Vagina (tissue), 2 donors: ENCODE data around the gene CLEC16A. TPM values are rescaled to one million over a fixed set of nuclear protein-coding genes. Genes with fewer than 3 reads are reported as not detected.

ENCODE experiments used
- DNase-seq, 2 donors: peaks; one replicate each; pipeline ENCODE4 v3.0.0-alpha.2; 2017; ENCODE audit errors: extremely low spot score in 2 of 2
- H3K27ac ChIP-seq: fragments of 200-600 bp; sonication (generic); one replicate; pipeline ENCODE4 v1.5.1; 2019
- H3K27me3 ChIP-seq: fragments of 200-600 bp; sonication (generic); one replicate; pipeline ENCODE4 v1.5.1; 2019
- H3K36me3 ChIP-seq, 2 donors: fragments of 200-600 bp; sonication (generic); one replicate each; pipeline ENCODE4 v1.5.1; 2017 to 2019
- H3K4me1 ChIP-seq: fragments of 200-600 bp; sonication (generic); one replicate; pipeline ENCODE4 v1.5.1; 2019
- H3K4me3 ChIP-seq, 2 donors: fragments of 200-600 bp; sonication (generic); 1 replicate in 1 of 2; 2 replicates in 1 of 2; pipeline ENCODE4 v1.5.1; 2016 to 2019
- H3K9me3 ChIP-seq: fragments of 200-600 bp; sonication (generic); one replicate; pipeline ENCODE4 v1.5.1; 2019
- POLR2A ChIP-seq, 2 donors: fragments of 450-650 bp; IDR thresholded peaks; one replicate each; pipeline ENCODE4 v1.6.1; 2017; ENCODE audit warnings: antibody characterized with exemption in 2 of 2, mild to moderate bottlenecking in 2 of 2, moderate library complexity in 2 of 2
- POLR2AphosphoS5 ChIP-seq, 2 donors: sonication (generic); formaldehyde crosslinking; IDR thresholded peaks; one replicate each; pipeline ENCODE4 v1.9.0; 2017; ENCODE audit warnings: antibody characterized with exemption in 2 of 2, mild to moderate bottlenecking in 2 of 2, low read depth in 1 of 2; ENCODE audit not compliant: insufficient read depth in 1 of 2
- intact Hi-C: fragments of 100-400 bp; cut with DNase I; formaldehyde crosslinking; loops from one replicate; pipeline ENCODE4 v1.15.1; 2023
- total RNA-seq: library from RNA; depleted of rRNA; stranded (reverse); fragments of >200 nt; gene quantifications from one replicate; pipeline ENCODE4 v1.2.3, GENCODE V29; 2016
- TF ChIP-seq, protein P1 (sequence below), 3 experiments: fragments of 450-650 bp in 2 of 3; fragments of 200-600 bp in 1 of 3; sonication (generic) in 1 of 3; IDR thresholded peaks; one replicate each; pipeline ENCODE4 v1.5.1; 2017 to 2019; ENCODE audit warnings: antibody characterized with exemption in 3 of 3, mild to moderate bottlenecking in 2 of 3, moderate library complexity in 2 of 3

The CLEC16A gene
- total RNA-seq, 1 donor from 2014 or later: 21.6 TPM

DNA sequence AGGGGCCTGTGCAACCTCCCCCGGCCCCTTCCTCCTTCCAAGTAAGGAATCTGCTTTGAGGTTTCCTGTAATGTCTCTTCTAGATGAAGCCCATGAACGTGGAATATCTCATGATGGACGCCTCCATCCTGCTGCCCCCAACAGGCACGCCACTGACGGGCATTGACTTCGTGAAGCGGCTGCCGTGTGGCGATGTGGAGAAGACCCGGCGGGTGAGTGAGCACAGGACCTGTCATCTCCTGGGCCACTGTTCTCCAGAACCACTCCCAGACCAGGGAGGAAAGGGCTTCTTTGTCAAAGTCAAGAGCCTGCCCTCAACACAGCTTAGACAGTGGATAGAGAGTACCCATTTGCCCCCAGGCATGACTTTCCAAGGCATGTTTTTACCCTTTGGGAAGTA is 107.1 kb downstream of the CLEC16A start:
- DNase-seq: no peak
- Histone ChIP-seq H3K9me3 (no peaks in the 10 kb centered on the region), H3K4me3 (no peak overlapping the region), H3K36me3 (peaks cover 0 to 7% of the 10 kb centered on the region in 2 donors), H3K27me3 (no peaks in the 10 kb centered on the region), H3K4me1 (peaks cover 11% of the 10 kb centered on the region), H3K27ac (no peak overlapping the region)
- intact Hi-C loops: no loop called here
- TF ChIP-seq, protein P1, sequence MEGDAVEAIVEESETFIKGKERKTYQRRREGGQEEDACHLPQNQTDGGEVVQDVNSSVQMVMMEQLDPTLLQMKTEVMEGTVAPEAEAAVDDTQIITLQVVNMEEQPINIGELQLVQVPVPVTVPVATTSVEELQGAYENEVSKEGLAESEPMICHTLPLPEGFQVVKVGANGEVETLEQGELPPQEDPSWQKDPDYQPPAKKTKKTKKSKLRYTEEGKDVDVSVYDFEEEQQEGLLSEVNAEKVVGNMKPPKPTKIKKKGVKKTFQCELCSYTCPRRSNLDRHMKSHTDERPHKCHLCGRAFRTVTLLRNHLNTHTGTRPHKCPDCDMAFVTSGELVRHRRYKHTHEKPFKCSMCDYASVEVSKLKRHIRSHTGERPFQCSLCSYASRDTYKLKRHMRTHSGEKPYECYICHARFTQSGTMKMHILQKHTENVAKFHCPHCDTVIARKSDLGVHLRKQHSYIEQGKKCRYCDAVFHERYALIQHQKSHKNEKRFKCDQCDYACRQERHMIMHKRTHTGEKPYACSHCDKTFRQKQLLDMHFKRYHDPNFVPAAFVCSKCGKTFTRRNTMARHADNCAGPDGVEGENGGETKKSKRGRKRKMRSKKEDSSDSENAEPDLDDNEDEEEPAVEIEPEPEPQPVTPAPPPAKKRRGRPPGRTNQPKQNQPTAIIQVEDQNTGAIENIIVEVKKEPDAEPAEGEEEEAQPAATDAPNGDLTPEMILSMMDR (IDR thresholded peaks at IDR 0.05): no peak
- TF ChIP-seq POLR2AphosphoS5 (IDR thresholded peaks at IDR 0.05; ENCODE audit: insufficient read depth in 1 of 2, low read depth in 1 of 2): no peak
- no peak for TF ChIP-seq POLR2A (IDR thresholded peaks at IDR 0.05)

DNA sequence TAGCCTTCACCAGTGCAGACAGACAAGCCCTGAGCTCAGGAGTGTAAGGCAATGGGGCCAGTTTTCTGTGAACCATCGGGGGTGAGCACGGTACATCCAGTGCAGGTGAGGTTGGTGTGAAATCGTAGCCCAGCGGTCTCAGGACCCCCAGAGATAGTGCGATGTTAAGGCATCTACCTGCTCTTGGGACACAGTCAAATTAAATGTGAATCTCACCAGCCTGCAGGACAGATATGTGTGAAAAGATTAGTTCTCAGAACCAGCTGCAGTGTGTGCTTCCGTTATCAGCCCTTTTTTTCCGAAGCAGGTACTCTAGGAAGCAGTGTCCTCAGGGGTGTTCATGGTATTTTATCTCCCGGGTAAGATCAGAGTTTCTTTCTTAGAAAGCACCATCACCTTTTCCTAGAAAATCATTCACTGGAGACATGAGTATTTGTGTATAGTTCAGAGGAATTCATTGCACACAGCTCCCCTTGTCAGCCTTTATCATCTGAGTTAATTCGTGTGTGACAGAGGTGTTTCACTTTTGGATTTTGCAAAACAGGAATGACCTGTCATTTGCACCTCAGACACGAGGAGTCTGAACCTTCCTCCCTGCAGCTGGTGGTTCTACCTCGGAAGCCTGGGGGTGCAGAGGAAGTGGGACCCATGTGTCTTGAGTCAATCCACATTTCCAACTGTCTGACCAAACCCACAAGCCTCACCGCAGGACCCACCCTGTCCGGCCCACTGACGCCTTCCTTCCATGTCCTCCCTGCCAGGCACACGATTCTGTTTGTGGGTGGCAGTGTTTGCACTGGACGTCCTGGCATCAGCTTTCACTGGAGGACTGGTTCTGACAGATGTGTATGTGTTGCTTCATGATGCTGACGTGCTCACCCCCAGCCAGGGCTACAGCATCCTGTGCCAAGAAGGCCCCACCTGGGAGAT is 107.8 kb downstream of the CLEC16A start:
- Histone ChIP-seq H3K9me3 (no peaks in the 10 kb centered on the region), H3K27me3 (no peaks in the 10 kb centered on the region), H3K27ac (no peak overlapping the region), H3K36me3 (peaks cover 0 to 7% of the 10 kb centered on the region in 2 donors), H3K4me3 (no peak overlapping the region), H3K4me1 (peaks cover 9% of the 10 kb centered on the region)
- intact Hi-C loops: no loop called here
- DNase-seq: no peak
- TF ChIP-seq POLR2AphosphoS5 (IDR thresholded peaks at IDR 0.05; ENCODE audit: insufficient read depth in 1 of 2, low read depth in 1 of 2) (no peak), POLR2A (IDR thresholded peaks at IDR 0.05) (no peak)
- TF ChIP-seq, protein P1 (IDR thresholded peaks at IDR 0.05): no peak

DNA sequence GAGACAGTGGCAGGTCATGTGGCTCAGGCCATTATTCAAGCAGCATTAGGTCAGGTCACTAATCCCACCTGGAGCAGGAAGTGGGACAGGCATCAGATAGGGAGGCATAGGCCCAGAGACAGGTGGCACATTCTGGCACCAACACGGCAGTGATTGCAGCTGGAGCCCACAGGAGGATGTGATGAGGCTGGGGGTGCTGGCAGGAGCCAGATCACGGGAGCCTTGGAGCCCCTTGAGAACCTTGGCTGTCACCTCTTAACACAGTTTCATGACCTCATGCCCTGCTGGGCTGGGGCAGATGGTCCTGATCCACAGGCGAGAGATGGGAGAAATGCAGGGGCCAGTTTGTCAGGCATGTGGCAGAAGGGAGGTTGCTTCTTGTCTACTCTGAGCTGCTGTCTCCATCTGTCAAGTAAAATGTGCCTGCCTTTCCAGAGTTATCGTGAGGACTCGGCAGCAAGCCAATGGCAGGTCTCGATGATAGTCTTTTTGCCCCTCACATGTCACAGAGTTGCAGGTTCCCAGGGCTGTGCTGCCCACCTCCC is 109.6 kb downstream of the CLEC16A start:
- Histone ChIP-seq H3K9me3 (no peaks in the 10 kb centered on the region), H3K36me3 (peaks cover 0 to 7% of the 10 kb centered on the region in 2 donors), H3K27me3 (no peaks in the 10 kb centered on the region), H3K27ac (no peak overlapping the region), H3K4me3 (no peak overlapping the region), H3K4me1 (peaks cover 8% of the 10 kb centered on the region)
- DNase-seq: no peak
- intact Hi-C loops: no loop called here
- TF ChIP-seq POLR2A (IDR thresholded peaks at IDR 0.05) (no peak), POLR2AphosphoS5 (IDR thresholded peaks at IDR 0.05; ENCODE audit: insufficient read depth in 1 of 2, low read depth in 1 of 2) (no peak)
- TF ChIP-seq, protein P1 (IDR thresholded peaks at IDR 0.05): no peak

DNA sequence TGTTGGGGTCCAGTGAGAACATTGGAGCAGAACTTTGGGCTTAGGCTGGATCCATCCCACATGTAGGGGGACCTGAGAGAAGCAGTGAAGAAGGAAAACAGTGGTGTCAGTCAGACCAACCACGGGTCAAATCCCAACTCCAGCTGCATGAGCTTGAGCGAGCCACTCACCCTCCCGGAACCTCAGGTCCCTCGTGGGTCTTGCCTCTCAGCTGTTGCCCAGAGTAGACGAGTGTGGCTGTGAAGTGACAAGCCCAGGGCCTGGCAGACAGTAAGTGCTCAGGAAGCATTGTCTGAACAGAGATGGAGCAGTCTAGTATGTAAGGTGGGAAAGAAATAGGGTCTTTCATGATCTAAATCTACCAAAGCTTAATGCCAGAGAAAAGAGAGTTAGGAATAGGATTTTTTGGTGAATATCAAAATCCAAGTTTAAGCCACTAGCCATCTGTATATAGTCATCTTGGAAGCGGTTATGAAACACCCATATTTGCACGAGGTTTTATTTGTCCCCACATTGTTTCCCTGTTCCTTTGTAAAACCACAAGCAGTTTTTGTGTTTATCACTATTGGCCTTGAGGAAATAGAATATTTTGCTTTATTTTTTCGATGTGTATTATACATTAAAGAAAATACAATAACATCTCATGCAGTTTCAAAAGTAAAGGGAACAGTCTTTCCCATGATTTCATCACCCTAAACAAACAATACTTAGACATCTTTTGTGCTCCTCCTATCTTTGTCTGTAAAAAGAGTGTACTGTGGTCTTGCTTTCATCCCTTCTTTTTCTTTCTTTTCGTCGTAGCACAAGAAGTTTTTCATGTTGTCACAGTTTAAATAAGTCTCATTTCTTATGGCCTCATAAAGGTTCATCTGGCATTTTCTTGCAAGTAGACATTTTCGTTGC is 112.0 kb downstream of the CLEC16A start:
- Histone ChIP-seq H3K9me3 (no peaks in the 10 kb centered on the region), H3K36me3 (peaks cover 0 to 4% of the 10 kb centered on the region in 2 donors), H3K4me1 (peaks cover 8% of the 10 kb centered on the region), H3K27me3 (no peaks in the 10 kb centered on the region), H3K27ac (peak overlapping the region; percentile 47), H3K4me3 (no peak overlapping the region)
- DNase-seq: no peak
- intact Hi-C loops: no loop called here
- TF ChIP-seq POLR2A (IDR thresholded peaks at IDR 0.05) (no peak), POLR2AphosphoS5 (IDR thresholded peaks at IDR 0.05; ENCODE audit: insufficient read depth in 1 of 2, low read depth in 1 of 2) (no peak)
- TF ChIP-seq, protein P1 (IDR thresholded peaks at IDR 0.05): no peak
